Astrocyte of the spinal cord (primary cell): Measurements from ENCODE around the gene COL13A1.

ENCODE experiments used
- DNase-seq: peaks from one replicate; pipeline ENCODE4 v3.0.0; 2011; ENCODE audit warnings: low read depth, low spot score
- H3K4me3 ChIP-seq: 2 replicates; pipeline ENCODE4 v1.5.1; 2011; ENCODE audit warnings: low read depth, mild to moderate bottlenecking, low read length, moderate library complexity
- in situ Hi-C: cut with HindIII; loops from 2 replicates; pipeline ENCODE4 v1.10.0; 2017; ENCODE audit warnings: low sequenced_read_pairs
- TF ChIP-seq, protein P1 (sequence below): IDR thresholded peaks from 2 replicates; pipeline ENCODE4 v1.5.1; 2012; ENCODE audit warnings: low read depth, mild to moderate bottlenecking, low read length, inconsistent platforms

The COL13A1 gene

DNA sequence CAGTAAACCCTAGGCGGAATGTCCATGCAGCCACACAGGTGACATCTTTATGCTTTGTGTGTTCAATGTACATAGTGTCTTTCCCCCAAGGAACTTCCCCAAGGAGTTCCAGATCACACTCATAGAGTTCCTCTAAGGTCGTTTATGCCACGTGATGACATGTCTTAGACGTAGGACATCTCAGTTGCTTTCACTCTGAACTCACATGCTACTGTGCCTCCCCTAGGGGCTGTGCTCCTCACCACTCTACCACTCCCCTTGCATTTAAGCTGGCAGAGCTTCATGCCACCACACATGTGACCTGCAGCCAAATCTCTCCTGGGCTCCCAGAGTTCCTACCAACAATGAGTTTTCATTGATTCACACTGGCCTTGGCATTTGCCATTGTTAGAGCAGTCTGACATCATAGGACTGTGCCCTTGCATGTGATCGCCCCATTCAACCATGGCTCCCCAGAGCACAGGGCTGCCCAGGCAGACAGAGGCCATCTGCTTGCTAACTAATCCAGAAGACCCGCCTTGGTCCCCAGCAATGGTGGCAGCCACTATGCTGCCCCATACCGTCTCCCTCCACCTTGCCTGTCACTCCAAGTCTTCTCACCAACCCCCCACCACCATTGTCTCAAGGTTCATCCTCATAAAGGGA lies 155.7 kb downstream of the COL13A1 start:
- TF ChIP-seq, protein P1, sequence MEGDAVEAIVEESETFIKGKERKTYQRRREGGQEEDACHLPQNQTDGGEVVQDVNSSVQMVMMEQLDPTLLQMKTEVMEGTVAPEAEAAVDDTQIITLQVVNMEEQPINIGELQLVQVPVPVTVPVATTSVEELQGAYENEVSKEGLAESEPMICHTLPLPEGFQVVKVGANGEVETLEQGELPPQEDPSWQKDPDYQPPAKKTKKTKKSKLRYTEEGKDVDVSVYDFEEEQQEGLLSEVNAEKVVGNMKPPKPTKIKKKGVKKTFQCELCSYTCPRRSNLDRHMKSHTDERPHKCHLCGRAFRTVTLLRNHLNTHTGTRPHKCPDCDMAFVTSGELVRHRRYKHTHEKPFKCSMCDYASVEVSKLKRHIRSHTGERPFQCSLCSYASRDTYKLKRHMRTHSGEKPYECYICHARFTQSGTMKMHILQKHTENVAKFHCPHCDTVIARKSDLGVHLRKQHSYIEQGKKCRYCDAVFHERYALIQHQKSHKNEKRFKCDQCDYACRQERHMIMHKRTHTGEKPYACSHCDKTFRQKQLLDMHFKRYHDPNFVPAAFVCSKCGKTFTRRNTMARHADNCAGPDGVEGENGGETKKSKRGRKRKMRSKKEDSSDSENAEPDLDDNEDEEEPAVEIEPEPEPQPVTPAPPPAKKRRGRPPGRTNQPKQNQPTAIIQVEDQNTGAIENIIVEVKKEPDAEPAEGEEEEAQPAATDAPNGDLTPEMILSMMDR: no peak
- no peak overlapping the region for H3K4me3 ChIP-seq
- in situ Hi-C loops: no loop called here
- DNase-seq: no peak

DNA sequence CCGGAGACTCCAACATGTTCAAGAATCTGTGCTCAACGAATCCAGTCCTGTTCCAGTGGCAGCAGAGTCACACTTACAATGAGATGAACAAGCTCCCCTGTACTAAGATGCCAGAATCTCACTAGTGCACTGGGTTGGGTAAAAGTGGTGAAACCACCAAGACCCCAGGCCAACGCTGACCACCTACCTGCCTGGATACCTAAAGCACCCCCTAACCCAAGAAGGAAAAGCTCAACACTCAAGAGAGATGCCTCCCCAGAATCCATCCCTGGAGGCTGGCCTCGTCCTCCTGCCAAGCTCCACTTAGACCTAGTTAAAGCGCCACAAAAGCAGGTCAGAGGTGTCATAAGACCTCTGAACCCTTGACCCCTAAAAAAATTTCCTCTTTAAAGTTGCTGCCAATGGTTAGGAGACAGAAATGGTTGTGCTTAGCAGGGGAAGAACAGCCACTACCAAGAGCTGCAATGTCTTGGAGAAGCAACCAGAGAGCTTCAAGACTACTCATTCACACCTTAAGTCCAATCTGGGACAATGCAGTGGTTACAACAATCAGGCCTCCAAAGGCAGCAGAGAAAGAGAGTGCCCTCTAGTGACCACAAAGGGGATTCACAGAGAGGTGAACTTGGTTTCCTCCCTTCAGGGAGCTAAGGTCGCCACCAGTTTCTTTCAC lies 156.3 kb downstream of the COL13A1 start:
- peak; percentile 42 for DNase-seq
- in situ Hi-C loops: no loop called here
- TF ChIP-seq, protein P1: peak; percentile 87
- H3K4me3 ChIP-seq: no peak overlapping the region

DNA sequence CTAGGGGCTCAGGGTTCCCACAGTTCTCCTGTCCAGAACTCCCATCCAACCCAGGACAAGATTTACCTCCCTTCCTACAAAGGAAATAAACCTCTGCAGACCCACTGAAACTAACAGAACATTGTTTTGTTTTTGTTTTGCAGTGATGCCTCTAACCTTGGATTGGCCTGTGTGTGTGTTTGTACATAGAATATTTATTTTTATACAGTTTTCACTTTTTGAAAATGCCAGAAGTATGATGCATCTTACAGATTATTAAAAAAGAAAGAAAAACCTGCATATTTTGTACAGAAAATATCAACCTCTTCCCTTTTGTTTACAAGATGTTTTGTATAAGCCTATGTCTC lies 156.8 kb downstream of the COL13A1 start:
- H3K4me3 ChIP-seq: no peak overlapping the region
- no peak for DNase-seq
- TF ChIP-seq, protein P1: no peak
- in situ Hi-C loops: no loop called here

DNA sequence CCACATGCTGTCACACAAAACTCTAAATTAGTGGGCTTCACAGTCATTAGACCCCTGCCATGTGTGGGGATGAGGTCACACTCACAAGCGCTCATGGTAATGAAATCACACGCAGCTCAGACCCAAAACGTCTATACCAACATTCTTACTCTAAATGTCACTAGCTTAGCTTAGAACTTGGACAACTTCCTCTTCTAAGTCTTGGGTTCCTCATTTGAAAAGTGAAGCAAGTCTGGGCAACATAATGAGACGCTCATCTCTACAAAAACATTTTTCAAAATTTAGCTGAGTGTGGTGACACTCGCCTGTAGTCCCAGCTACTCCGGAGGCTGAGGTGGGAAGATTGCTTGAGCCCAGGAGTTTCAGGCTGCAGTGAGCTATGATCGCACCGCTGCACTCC lies 158.2 kb downstream of the COL13A1 start:
- no peak for DNase-seq
- H3K4me3 ChIP-seq: no peak overlapping the region
- in situ Hi-C loops: no loop called here
- TF ChIP-seq, protein P1: no peak

DNA sequence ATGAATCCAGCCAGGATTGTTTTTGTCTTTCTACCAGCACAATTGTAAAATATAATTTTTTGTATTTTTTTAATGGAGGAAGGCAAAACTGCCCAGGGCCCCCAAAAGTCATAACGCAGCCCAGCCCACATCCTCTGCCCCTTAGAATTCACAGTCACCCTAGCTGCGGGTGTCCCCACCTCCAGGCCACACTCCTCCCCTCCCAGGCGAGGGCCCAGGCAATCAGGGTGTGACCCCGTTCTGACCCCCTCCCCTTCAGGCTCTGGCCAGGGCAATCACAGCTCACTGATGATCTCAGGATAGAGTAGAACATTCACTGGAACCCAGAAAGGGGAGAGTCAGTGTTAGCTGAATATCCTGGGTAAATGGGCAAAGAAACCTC lies 158.9 kb downstream of the COL13A1 start:
- DNase-seq: no peak
- TF ChIP-seq, protein P1: no peak
- H3K4me3 ChIP-seq: no peak overlapping the region
- in situ Hi-C loops: no loop called here

DNA sequence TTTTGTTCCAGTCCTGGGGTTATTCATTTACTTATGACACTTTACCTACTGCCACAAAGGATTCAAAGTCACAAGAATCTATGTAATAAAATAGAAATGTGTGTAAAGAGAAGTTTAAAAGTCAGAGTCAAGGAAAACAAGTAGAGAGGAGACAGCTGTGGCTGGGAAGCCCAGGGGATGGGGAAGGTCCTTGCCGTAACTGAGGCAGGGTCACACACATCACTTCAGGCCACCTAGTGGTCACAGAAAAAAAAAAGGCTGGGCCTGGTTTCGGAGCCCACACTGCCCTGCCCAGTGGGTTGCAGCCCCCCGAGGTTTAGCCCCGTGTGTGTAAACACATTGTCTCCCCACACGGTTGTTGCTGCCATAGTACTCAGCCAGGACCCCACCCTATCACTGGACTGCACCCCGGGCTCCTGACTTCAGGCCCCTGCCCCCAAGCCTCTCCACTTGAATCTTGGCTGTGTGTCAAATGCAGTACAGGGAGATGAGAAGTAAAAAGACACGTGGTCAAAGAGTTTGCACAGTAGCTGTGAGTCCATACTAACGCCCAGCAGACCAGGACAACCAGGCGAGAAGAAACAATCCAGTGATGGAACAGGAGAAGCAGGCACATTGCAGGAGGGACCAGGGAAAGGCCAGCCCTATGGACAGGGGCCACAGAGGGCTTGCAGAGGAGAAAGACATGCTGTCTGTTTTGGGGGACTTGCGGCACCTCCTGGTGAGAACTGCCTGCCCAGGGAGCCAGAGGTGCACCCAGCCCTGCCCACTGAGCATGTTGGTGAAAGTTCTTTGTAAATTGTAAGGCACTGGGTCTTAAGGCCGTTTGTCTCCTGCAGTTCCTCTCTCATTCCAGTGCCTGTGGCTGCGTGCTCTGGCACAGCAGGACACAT lies 159.5 kb downstream of the COL13A1 start:
- no peak overlapping the region for H3K4me3 ChIP-seq
- in situ Hi-C loops: no loop called here
- TF ChIP-seq, protein P1: peak; percentile 43
- no peak for DNase-seq
